NCI-H2107 treated with DMSO at 0.1 percent for 48 hours (cell line): ENCODE data around the gene EGFLAM.
"Not testable (repeated sequence)": the region's sequence is repeated elsewhere in the genome, so short reads cannot be mapped to it uniquely, and the experiment has no call there.

Experiments used
- DNase-seq: peaks from one replicate; lab custom pipeline; 2025; ENCODE audit not compliant: unreplicated experiment; lab: John Stamatoyannopoulos, UW

EGFLAM gene

DNA sequence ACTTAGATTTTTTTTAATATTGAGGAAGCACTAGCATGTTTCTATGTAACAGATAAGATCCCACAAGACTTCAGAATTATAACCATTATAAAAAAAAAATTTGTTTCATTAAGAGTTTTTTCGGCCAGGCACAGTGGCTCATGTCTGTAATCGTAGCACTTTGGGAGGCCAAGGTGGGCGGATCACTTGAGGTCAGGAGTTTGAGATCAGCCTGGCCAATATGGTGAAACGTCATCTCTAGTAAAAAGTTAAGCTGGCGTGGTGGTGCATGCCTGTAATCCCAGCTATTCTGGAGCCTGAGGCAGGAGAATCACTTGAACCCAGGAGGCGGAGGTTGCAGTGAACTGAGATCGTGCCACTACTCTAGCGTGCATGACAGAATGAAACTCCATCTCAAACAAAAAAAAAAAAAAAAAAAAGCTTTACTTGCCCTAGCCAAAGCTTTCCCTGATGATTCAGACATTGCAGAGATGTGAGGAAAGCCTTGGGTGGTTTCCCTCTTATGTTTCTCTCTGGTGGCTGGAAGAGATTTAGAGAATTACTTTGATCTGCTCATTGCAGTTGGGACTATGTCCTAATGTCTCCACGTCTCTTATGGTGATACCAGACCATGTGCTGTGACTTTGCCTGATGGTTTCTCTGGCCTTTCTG, 65.4 kb downstream of the EGFLAM start:
- DNase-seq = no peak

DNA sequence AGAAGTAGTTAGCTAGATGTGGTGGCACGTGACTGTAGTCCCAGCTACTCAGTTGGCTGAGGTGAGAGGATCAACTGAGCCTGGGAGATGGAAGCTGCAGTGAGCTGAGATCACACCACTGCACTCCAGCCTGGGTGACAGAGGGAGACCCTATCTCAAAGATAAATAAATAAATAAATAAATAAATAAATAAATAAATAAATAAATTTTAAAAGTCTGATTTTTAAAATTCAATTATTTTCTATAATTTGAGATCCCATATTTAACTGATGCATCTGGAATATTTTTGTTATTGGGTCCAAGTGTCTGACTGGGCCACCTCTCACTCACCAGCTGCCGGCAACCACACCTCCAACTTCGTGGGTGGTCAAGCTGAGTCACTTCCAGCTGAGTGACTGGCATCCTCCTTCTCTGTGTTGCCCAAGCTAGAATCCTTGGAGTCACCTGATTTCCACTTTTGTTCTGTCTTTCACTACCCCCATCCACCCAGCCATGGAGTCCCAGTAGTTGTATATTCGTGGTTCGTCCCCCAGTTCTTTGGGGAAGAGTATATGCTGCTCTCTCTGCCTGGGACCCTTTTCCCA, 70.9 kb downstream of the EGFLAM start:
- DNase-seq = no peak

DNA sequence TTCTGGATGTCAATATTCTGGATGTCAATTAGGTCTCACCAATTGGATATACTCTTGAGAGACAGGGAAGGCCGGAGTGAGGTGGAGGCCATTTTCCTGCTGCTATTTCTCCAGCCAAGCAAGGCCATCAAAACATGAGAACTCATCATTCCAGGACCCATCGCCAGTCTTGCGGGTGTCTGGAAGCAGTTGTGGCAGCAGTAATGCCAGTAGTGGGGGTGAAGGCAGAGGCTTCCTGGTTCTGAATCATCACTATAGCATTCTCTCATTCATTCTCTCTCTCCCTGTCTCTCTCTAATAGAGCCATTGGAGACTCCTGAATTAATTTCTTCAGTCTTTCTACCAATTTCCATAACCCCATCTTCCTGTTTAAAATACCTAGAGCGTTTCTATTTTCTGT, 71.8 kb downstream of the EGFLAM start:
- DNase-seq = no peak

DNA sequence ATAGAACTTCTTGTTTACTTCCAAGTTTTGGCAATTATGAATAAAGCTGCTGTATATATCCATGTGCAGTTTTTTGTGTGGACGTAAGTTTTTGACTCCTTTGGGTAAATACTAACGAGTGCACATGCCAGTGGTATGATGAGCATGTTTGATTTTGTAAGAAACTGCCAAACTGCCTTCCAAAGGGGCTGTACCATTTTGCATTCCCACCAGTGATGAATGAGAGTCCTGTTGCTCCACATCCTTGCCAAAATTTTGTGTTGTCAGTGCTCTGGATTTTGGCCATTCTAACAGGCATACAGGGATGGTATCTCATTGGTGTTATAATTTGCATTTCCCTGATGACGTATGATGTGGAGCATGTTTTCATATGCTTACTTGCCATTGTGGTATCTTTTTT, 73.5 kb downstream of the EGFLAM start:
- no peak for DNase-seq

DNA sequence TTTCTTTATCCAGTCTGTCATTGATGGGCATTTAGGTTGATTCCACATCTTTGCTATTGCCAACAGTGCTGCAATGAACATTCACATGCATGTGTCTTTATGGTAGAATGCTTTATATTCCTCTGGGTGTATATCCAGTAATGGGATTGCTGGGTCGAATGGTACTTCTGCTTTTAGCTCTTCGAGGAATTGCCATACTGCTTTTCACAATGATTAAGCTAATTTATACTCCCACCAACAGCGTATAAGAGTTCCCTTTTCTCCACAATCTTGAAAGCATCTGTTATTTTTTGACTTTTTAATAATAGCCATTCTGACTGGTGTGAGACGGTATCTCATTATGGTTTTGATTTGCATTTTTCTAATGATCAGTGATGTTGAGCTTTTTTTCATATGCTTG, 74.8 kb downstream of the EGFLAM start:
- not testable (repeated sequence) for DNase-seq

DNA sequence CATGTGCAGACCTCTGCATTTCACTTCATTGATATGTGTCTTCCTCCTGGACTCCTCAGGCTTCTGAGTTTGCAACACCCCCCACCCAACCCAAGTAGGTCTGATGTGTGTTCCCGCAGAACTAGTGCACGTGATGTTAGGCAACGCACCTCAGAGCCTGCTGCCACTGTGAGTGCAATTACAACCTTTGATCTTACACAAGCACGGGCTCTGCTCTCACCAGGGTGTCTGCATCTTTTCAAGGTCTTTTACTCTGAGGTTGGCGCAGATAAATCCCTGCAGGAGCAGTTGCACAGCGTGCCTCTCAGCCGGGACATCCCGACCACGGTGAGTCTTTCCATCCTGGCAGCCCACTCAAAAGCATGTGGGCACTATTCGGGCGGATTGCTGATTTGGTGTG, 80.1 kb downstream of the EGFLAM start:
- DNase-seq = no peak

DNA sequence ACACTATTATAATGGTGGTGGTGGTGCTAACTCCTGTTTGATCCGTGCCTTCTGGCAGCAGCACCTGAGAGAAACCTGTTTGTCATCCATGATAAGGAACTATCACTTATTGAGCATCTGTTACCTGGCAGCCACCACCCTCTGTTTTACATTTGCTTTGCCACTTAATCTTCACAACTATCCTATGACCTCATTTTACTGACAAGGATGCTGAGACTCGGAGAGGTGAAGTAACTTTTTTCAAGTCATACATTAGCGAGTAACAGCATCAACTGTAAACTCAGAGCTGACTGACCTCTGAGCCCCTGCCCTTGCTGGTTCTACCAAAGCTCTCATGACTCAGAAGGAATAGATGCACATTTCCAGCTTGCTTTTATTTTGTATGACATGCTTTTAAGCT, 81.1 kb downstream of the EGFLAM start:
- DNase-seq = no peak

DNA sequence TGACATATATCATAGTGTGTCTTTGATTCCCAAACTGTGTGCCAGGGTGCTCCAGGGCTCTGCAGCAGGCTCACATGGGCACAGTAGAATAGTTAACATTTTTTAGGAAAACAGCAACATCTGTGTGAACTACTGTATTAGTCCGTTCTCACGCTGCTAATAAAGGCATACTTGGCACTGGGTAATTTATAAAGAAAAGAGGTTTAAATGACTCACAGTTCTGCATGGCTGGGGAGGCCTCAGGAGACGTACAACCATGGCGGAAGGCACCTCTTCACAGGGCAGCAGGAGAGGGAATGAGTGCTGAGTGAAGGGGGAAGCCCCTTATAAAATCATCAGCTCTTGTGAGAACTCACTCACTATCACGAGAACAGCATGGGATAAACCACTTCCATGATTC, 82.7 kb downstream of the EGFLAM start:
- DNase-seq = no peak

DNA sequence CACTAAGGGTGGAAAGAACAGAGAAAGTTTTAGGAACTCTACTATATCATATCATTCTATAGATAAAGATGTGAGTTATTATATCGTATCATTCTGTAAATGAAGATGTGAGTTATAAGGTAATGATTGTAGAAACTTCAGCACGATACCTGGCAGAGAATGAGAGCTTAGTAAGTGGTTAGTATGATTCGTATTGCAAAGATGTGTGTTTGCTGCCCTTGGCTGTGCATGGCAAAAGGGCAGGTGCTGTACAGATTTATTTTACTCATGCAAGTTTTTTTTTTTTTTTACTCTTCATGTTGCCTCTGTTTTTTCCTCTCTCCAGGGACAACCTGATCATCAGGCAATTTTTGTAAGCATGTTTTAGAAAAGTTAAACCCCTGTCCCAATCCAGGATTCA, 83.3 kb downstream of the EGFLAM start:
- no peak for DNase-seq

DNA sequence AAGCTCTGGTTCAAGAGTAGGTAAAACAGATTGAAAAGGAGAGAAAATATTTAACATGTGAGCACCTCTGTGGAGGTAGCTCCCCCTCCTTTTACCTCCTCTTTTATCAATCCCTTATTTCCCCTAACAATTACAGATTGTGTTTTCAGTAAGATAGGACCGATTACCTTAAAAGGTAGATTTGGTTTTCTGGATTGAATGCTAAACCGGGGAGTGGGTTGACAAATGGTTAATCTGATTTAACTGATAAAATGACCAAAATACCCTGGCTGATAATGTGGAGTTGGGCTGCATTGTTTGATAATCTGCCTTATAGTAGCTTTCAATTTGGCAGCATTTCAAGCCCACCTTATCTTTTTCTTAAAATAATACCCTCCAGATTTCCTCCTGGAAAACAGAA, 83.9 kb downstream of the EGFLAM start:
- no peak for DNase-seq

DNA sequence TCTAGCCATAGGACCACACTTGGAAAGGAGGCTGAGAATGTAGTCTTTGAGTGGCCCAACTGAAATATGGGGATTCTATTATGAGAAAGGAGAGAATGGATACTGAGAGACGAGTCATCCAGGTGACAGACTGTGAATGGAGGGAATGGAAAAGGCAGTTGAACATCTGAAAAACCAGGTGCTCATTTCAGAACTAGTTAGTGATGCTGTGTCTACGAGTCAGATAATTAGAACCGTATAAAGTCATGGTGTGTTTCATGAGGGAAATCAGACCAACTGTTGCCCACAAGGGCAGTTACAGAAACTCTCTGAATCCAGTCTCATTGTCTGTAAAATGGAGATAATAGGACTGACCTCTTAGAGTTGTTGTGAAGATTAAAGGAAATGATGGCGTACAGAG, 86.5 kb downstream of the EGFLAM start:
- no peak for DNase-seq

DNA sequence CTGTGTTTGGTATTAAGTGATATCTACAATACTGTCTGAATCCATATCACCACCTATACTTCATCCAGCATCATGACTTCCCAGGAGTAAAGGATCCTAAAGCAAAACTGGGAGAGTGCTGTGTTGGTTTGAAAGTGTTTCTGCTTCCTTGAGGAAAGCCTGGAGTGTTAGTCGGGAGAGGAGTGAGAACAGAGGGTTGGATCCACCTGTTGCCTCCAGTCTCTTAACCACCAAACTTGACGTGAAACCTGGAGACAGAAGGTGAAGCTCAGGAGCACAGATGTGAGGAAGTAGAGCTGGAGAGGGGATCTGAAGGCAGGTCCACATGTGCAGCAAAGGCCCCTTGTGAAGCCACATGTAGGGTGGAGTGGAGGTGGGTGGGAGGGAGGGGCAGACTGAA, 88.2 kb downstream of the EGFLAM start:
- no peak for DNase-seq

DNA sequence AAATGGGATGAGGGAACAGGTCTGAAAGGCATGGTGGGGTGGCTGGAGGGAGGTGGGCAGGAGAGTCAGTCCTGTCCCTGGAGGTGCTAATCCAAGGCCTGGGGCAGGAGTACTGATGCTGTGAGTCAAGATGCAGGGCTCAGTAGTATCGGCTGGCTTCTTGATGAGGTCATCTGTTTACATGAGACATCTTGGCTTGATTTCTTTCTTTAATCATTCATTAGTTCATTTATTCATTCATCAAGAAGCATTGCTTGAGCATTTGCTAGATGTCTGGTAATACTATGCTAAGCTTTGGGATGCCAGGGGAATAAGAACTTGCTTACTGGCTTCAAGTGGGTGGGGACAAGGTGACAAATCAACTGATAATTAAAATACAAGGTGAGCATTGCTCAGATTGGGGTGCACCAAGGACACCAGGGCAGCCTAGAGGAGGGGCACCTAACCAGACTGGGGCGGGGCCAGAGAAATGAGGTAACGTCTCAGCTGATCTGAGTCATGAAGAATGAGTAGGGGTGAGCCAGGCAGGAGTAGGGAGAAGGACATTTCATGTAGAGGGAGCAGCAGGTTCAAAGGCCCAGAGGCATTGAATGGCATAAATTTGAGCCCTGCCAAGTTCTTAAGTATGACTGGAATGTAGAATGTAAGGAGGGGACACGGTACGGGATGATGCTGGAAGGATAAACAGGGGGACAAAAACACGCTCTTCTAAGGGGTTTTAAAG, 88.8 kb downstream of the EGFLAM start:
- DNase-seq = no peak

DNA sequence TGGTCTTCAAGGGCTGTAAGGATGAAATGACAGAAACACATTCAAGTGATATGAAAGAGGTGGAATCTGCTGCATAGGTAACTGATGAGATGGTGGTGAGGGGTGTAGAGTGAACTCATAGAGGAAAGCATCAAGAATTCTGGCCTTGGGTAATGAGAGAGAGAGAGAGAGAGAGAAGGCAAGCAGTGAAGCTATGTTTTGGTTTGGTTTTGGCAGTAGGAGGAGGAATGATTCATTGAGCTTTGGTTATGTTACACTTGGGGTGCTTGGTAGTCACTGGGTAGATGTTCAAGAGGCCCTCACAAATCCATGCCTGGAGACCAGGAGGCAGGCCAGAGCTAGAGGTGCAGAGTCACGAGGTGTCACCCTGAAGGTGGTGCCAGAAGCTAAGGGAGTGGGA, 89.5 kb downstream of the EGFLAM start:
- no peak for DNase-seq

DNA sequence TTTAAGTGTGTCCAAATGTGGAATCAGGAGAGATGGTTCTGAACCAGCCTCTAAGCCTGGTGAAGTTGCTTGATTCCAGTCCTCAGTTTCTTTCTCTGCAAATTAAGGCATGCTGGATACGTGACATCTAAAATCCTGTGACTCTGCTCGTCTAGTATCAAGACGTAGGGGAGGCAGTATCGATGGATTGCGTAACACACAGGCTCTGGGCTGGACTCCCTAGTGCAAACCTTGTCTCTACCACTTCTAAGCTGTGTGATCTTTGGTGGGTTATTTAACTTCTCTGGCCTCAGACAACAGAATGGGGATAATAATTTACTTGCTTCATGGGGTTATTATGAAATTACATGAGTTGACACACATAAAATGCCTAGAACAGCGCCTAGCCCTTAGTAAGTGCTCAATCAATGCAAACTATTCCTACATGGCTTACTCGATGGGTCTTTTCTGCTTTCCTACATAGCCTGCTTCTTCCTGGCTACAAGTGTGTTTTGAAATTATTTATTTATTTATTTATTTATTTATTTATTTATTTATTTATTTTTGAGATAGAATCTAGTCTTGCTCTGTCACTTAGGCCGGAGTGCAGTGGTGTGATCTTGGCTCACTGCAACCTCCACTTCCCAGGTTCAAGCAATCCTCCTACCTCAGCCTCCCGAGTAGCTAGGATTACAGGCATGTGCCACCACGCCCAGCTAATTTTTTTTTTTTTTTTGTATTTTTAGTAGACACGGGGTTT, 102.1 kb downstream of the EGFLAM start:
- no peak for DNase-seq

DNA sequence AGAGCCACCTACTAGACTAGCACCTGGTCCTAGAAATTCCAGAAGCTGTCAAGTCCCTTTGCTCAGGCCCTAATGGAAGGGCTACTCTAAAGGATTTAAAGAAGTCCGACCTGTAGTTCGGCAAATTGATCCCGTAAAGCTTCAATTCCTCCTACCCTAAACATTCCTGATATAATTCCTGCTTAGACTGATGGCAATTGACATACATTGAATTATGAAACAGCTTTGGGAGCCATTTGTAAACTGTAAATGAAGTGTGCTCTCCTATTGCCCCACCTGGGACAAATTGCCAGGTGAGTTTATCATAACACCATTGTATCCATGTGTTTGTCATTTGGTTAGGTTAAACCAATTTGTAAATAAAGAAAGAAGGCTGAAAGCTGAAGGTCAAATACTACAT, 104.4 kb downstream of the EGFLAM start:
- DNase-seq = no peak

DNA sequence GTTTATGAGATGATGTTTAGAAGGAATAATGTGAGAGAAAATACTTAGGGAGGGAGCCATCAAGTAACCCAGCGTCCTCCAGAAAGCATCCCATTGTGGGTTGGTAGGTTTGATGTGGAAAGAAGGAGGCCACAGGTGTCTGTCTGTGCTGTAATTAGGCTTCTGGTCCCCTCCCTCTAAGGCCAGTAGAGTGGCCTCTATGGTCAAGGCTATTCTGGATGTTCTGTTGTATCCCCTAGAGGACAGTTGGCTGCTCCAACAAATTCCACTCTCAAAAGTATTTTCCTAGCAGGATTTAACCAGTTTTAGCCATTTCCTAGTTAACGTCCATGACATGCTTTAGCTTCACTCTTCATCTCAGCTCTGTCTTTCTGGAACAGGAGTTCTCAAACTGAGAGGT, 106.5 kb downstream of the EGFLAM start:
- DNase-seq = no peak

DNA sequence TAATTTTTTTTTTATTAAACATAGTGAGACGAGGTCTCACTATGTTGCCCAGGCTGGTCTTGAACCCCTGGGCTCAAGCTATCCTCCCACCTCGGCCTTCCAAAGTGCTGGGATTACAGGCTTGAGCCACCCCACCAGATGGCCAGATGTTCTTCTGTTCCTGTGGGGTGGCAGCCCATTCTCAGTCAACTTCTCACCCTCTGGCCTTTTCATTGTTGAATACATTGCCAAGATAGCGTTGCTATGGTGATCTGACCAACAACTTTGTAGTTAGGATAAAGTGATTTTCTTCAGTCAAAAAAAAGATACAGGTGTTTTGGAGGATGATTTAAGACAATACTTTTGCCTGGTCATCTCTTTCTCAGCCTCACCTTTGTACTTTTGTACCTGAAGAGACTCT, 109.1 kb downstream of the EGFLAM start:
- no peak for DNase-seq

DNA sequence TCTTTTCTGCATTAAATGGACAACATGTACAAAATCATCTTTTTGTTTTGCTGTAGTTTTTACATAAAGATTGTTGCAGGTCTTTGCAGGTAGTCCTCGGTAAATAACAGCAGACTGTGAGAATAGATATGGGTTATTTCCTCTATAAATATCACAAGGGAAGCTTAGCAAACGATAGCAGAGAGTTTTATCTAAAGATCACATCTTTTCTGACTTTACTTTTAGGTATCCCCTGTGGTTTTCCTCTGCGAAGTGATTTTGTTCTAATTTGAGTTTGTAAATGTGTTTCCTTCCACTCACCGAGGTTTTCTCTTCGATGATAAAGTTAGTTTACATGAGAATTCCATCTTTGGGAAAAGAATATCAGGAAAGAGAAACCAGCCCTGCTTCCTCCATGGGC, 109.6 kb downstream of the EGFLAM start:
- no peak for DNase-seq

DNA sequence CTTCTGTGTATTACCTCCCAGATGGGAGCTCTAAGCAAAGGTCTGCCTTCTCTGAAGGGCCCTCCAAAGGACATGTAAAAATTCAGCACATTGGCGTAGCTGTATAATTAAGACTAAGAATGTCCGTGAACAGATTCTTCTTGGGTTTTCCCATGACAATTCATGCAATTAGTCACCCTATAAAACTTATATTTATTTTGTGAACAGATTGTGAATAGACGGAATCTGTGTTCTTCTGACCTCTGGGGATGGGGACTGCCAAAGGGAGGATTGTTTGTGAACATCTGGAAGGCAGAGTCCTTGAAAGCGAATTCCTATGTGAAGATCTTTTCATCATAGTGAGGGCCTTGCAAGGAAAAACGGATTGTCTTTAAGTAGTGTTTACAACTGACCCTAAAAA, 111.3 kb downstream of the EGFLAM start:
- DNase-seq = no peak

DNA sequence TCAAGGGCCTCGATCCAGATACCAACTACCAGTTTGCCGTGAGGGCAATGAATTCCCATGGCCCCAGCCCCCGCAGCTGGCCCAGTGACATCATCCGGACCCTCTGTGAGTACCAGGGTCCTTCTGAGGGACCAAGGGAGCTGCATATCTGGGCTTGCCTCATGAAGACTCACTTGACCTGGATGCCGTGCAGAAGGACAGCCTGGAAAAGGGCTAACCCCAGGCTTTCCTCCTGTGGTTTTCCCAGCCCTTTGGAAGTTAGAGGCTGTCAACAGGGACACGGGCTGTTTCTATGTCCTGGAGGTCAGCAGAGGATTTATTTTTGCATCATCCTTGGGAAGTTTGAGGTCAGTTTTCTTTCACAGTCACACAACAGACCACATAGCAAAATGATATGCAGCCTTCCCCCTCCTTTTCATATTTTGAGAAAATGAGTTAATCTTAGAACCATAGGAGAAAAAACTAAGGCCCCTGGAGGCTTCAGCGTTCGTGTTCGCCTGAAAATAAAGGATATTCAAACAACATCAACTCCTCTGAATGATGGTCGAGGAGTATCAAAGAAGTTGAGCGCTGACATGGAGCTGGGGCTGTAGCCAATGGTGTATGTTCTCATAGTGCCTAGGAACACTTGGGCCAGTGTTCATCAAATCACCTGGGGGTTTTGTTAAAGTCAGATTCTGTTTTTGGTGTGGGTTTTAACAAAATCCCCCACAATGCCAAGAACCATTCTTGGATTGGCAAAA, 112.2 kb downstream of the EGFLAM start:
- no peak for DNase-seq
